Right atrium auricular region (tissue), 2 donors: ENCODE measurements around the gene MYO1D. TPM values are rescaled to one million over a fixed set of nuclear protein-coding genes. Genes with fewer than 3 reads are reported as not detected.

ENCODE experiments used
- DNase-seq: peaks from one replicate; pipeline ENCODE4 v3.0.0-alpha.2; 2019; ENCODE audit warnings: low spot score
- H3K27ac ChIP-seq, 2 donors: fragments of 200-600 bp; sonication (generic); 1 replicate in 1 of 2; 2 replicates in 1 of 2; pipeline ENCODE4 v1.5.1; 2016 to 2019
- H3K27me3 ChIP-seq, 2 donors: fragments of 200-600 bp; sonication (generic); one replicate each; pipeline versions ENCODE4 v1.5.1 to v1.6.0; 2017 to 2019
- H3K36me3 ChIP-seq: fragments of 200-600 bp; sonication (generic); one replicate; pipeline ENCODE4 v1.5.1; 2016
- H3K4me1 ChIP-seq, 2 donors: fragments of 200-600 bp; sonication (generic); one replicate each; pipeline versions ENCODE4 v1.5.1 to v1.6.0; 2017 to 2019
- H3K4me3 ChIP-seq, 2 donors: fragments of 200-600 bp; sonication (generic); 1 replicate in 1 of 2; 2 replicates in 1 of 2; pipeline ENCODE4 v1.5.1; 2017 to 2019; ENCODE audit warnings: mild to moderate bottlenecking in 1 of 2, moderate library complexity in 1 of 2
- H3K9me3 ChIP-seq, 2 donors: fragments of 200-600 bp; sonication (generic); one replicate each; pipeline ENCODE4 v1.5.1; 2019
- CTCF ChIP-seq, 2 donors: fragments of 200-600 bp; sonication (generic); IDR thresholded peaks; one replicate each; pipeline ENCODE4 v1.5.1; 2019; ENCODE audit warnings: antibody characterized with exemption in 2 of 2
- total RNA-seq, 2 donors: library from RNA; depleted of rRNA; stranded (reverse); fragments of >200 nt; gene quantifications; one replicate each; pipeline ENCODE4 v1.1.0, GENCODE V29; 2016

Gene MYO1D
- total RNA-seq, 2 donors from 2014 or later = 21.9 to 25.1 TPM

GRCh38 chr17:32609884-32610650 is 266.9 kb downstream of the MYO1D start:
- no peak for DNase-seq
- Histone ChIP-seq H3K27me3 (no peaks in the 10 kb centered on the region), H3K9me3 (no peaks in the 10 kb centered on the region), H3K4me3 (no peak overlapping the region), H3K36me3 (no peaks in the 10 kb centered on the region), H3K4me1 (no peaks in the 10 kb centered on the region), H3K27ac (no peak overlapping the region)
- TF ChIP-seq CTCF (IDR thresholded peaks at IDR 0.05) = no peak

- no peaks in the 10 kb centered on the region for H3K9me3 ChIP-seq
Measured at GRCh38 chr17:32609085-32609484, 267.8 kb downstream of the MYO1D start.

GRCh38 chr17:32608267-32608666 is 268.7 kb downstream of the MYO1D start:
- no peaks in the 10 kb centered on the region for H3K4me1 ChIP-seq
- no peaks in the 10 kb centered on the region for H3K36me3 ChIP-seq
- no peaks in the 10 kb centered on the region for H3K9me3 ChIP-seq
- H3K27me3 ChIP-seq = no peaks in the 10 kb centered on the region
- H3K4me3 ChIP-seq = no peak overlapping the region
- DNase-seq = no peak
- H3K27ac ChIP-seq = no peak overlapping the region
- TF ChIP-seq CTCF (IDR thresholded peaks at IDR 0.05) = no peak

More at GRCh38 chr17:32609085-32609484, 267.8 kb downstream of the MYO1D start:
- Histone ChIP-seq H3K27me3 (no peaks in the 10 kb centered on the region), H3K4me3 (no peak overlapping the region), H3K27ac (no peak overlapping the region), H3K4me1 (no peaks in the 10 kb centered on the region), H3K36me3 (no peaks in the 10 kb centered on the region)
- DNase-seq = no peak
- TF ChIP-seq CTCF (IDR thresholded peaks at IDR 0.05) = peak in 1 of 2 donors; percentile 45

- no peaks in the 10 kb centered on the region for H3K27me3 ChIP-seq
- H3K27ac ChIP-seq = no peak overlapping the region
- no peak for DNase-seq
Measured at GRCh38 chr17:32604966-32605365, 272.0 kb downstream of the MYO1D start.

GRCh38 chr17:32602396-32602795 is 274.5 kb downstream of the MYO1D start:
- DNase-seq = no peak
- no peak overlapping the region for H3K4me3 ChIP-seq
- peaks cover 7% of the 10 kb centered on the region for H3K36me3 ChIP-seq
- no peak for TF ChIP-seq CTCF (IDR thresholded peaks at IDR 0.05)
- no peaks in the 10 kb centered on the region for H3K4me1 ChIP-seq
- no peak overlapping the region for H3K27ac ChIP-seq
- no peaks in the 10 kb centered on the region for H3K9me3 ChIP-seq
- no peaks in the 10 kb centered on the region for H3K27me3 ChIP-seq

More at GRCh38 chr17:32604966-32605365, 272.0 kb downstream of the MYO1D start:
- H3K4me1 ChIP-seq = no peaks in the 10 kb centered on the region
- TF ChIP-seq CTCF (IDR thresholded peaks at IDR 0.05) = no peak
- H3K9me3 ChIP-seq = no peaks in the 10 kb centered on the region
- peaks cover 7% of the 10 kb centered on the region for H3K36me3 ChIP-seq
- H3K4me3 ChIP-seq = no peak overlapping the region

GRCh38 chr17:32601866-32602265 is 275.1 kb downstream of the MYO1D start:
- no peak overlapping the region for H3K4me3 ChIP-seq
- no peaks in the 10 kb centered on the region for H3K4me1 ChIP-seq
- no peaks in the 10 kb centered on the region for H3K9me3 ChIP-seq
- no peak for DNase-seq
- no peak for TF ChIP-seq CTCF (IDR thresholded peaks at IDR 0.05)
- H3K27me3 ChIP-seq = no peaks in the 10 kb centered on the region
- H3K36me3 ChIP-seq = peaks cover 7% of the 10 kb centered on the region
- no peak overlapping the region for H3K27ac ChIP-seq
